NCI-H2227 (cell line): ENCODE data around the gene POLL.
"Not testable (repeated sequence)": the region's sequence is repeated elsewhere in the genome, so short reads cannot be mapped to it uniquely, and the experiment has no call there.

Source experiments
- DNase-seq: peaks from one replicate; lab custom pipeline; 2025; ENCODE audit not compliant: unreplicated experiment; lab: John Stamatoyannopoulos, UW

POLL gene

DNA sequence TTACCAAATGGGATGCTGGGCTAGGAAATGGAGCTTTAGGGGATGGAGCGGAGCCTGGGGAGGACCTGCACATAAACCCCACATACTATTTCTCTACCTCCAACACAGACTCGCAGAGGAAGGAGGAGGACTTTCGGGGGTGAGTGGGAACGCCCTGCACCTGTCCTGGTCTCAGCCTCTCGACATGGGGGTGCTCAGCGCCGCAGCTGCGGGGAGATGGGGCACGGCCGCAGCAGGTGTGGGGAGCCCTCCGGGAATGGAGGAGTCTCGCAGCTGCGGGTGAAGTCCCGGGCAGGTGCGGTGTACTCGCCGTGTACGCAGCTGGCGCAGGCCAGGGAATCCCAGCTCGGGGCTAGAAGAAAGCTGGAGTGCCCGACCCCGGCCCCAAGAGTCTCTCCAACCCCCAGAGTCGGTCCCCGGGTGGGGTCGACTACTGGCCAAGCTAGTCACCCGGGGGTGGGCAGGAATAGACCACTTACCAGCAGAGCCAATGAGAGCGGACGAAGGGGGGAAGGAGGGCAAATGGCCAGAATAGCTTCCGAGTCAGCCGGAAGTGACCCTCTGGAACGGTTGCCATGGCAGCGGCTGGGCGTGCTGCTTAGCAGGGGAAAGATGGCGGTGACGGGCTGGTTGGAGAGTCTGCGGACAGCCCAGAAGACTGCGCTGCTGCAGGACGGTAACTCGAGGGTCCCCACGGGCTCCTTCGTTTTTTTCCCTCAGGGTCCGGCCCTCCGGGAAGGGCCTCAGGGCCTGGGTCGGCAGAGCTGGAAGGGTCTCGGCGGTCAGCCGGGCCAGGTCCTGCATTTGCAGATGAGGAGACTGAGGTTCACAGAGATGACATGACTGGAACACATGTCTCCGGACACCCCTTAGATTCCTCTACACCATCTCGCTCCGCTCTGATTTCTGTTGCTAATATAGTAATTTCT is at the start of gene POLL, which contains the start of gene DPCD:
TSS of gene POLL (minus strand) at position 533 of the 929 bp plus-strand sequence. CDS start 897 bp downstream, outside the sequence.
TSS of gene DPCD (plus strand) at position 597 of the 929 bp plus-strand sequence. CDS start at position 613, 16 bp downstream.
- DNase-seq = peak; percentile 95

DNA sequence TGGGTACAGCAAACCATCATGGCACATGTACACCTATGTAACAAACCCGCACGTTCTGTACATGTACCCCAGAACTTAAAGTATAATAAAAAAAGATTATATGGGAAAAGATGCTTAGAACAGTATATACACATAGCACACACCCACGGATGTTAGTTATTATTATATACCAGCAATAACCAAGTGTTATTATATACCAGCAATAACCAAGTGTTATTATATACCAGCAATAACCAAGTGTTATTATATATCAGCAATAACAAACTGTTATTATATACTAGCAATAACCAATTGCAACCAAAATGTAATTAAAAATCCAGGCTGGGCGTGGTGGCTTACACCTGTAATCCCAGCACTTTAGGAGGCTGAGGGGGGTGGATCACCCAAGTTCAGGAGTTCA is 45.5 kb upstream of the POLL start:
- DNase-seq = not testable (repeated sequence)

DNA sequence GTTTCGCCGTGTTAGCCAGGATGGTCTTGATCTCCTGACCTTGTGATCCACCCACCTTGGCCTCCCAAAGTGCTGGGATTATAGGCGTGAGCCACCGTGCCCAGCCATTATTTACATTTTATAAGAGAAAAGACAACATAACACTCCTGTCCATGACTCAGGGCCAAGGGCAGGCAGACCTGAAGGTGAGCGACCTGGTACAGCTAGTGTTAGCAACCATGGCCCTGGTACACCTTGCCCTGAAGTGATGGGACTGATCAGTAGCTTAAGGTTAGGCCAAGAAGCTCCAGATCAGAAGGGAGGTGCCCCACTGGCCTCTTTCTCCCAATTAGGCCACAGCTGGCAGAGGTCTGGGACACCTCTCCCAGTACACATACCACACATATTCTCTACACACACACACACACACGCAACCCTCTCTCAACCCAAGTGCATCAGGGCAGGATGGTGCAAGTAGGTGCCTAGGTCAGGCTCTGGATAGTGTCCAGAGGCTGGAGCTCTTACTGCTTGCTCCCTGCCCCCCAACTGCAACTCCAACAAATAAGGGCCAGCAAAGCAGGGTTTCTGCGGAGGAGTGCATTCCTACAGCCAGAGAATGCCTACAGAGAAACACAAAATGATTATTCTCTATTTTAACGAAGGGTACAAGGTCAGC is 43.9 kb upstream of the POLL start:
- DNase-seq = no peak

DNA sequence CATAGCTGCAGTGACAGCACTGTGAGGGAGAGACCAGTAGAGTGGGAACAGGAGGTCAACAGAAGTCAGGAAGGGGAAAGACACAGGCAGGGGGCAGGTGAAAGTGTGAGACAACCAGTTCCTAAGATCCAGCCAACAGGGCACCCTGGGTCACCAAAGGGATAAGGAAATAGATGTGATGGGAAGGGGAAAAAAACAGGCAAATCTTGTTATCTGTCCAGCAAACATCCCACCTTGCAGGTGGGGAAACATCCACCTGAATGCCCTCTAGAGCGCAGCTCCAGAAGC is 42.5 kb upstream of the POLL start:
- no peak for DNase-seq

DNA sequence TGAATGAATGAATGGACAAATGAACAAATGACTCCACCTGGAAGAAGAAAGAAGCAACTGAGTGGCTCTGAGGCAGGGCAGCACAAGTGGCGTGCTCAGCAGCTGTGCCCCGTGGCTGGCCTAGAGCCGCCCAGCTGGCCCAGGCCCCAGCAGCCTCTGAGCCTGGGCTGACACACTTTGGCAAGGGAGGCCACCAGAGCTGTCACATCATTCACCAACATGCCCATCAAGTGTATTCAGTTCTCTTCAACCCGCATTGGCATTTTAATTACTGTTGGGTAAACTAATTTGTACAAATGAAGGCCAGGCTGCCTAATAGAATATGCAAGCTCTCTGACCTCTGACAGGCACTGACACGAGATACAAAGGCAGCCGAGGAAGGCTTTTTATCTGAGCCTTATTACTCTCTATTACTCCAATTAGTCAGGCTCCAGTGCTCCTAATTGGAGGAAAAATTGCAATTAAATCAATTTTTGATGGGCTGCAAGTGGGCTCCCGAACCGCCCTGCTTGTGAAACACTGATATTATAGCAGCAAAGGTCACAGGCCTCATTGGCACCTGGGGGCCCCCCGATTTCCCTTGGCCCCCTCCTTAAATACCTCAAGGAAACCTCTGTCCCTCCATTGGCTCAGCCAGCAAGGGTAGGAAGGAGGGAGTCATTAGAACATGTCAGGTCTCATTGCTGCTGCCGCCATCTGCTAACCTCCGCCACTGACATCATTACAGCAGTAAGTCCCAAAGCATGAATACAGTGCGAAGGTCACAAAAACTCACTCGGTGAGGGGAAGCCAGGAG is 42.0 kb upstream of the POLL start:
- no peak for DNase-seq

DNA sequence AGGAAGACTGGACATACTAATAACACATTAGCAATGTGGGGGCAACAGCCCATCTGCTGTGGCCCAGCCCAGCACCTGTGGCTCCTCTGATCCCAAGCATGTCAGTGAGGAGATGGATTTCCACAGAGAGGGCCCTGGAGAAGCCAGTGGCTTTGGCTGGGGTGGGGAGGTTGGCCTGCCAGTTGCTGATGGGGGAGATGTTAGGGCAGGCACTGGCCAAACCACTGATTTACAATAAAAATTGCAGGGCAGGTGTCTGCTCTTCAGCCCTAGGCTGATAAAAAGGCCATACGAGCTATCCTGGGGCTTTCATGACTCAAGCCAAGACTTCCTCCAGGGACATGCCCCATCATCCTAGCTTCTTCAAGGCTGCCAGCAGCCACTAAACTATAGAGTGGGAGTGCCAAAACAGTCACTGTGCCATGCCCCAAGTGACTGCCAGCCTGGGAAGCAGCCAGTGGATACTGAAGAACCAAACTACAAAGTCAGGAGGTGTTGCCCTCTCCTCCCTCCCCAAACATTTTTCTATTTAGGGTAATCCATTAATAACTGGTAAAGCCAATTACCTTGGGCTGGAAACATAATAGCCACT is 37.9 kb upstream of the POLL start:
- DNase-seq = no peak

DNA sequence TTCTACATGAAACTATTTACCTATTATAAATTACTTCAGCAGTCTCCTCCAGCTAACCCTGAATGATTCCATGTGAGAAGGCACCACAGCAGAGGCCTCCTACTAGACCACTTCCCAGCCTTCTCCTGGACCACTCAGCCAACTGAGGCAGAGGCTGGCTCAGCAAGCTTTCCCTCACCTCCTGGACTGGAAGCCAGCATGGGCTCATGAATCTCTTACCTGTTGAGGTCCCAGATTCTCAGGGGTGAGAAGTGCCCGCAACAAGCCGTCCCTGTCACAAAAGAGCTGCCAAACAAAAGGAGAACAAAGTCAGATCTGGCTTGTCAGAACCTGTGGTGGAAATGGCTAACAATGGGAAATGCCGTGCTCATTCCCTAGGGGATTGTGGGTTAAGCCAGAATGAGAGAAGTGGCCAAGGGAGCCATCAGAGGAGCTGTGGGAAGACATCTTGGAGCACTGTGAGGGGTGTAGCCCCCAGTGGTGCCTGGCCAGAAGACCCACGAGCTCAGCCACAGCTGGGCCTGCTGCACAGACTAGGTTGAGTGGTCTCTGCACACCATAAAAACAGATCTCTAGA is 36.6 kb upstream of the POLL start:
- DNase-seq = no peak

DNA sequence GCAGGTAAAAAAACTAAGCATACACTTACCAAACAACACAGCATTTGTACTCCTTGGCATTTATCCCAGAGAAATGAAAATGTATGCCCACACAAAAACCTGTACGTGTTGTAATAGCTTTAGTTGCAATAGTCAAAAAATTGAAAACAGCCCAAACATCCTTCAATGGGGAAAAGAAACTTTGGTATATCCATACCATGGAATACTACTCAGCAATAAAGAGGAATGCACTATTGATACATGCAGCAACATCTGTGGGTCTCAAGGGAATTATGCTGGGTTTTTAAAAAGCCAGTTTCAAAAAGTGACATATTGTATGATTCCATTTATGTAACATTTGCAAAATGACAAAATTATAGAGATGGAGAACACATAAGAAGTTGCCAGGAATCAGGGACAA is 35.5 kb upstream of the POLL start:
- DNase-seq = no peak

DNA sequence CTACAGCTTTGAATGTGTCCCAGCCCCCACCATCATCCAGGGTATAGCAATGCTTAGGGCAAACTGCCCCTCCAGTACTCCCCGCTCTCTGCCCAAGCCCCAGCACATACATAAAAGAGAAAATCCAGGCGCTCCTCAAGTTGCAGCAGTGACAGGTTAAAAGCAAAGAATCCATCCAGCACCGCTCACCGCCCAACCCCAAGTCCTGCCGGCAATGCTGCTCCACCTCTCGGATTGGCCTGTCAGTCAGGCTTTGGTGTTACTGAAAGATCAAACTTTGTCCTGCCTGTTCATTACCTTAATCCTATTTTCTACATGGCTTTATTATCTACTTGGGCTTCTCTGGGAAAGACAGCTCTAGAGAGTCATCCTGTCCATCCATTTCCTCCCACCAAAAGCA is 31.9 kb upstream of the POLL start:
- no peak for DNase-seq

DNA sequence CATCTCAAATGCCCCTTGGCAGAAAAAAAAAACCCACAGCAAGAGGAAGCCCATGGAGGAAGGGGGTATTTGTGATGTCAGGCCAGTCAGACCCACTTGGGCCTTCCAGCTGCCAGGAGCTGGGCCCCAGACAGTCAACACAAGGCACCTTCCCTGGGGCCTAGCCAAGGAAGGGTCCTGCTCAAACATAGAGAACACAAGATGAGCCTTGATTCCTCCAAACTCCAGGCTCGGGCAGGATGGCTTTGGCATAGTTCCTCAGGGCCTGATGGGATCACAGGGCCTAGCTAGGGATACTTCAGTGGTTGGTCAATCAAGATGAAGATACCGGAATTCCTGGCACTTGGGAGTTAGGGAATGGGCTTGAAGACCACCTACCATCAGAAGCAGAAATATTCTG is 30.8 kb upstream of the POLL start:
- DNase-seq = no peak

DNA sequence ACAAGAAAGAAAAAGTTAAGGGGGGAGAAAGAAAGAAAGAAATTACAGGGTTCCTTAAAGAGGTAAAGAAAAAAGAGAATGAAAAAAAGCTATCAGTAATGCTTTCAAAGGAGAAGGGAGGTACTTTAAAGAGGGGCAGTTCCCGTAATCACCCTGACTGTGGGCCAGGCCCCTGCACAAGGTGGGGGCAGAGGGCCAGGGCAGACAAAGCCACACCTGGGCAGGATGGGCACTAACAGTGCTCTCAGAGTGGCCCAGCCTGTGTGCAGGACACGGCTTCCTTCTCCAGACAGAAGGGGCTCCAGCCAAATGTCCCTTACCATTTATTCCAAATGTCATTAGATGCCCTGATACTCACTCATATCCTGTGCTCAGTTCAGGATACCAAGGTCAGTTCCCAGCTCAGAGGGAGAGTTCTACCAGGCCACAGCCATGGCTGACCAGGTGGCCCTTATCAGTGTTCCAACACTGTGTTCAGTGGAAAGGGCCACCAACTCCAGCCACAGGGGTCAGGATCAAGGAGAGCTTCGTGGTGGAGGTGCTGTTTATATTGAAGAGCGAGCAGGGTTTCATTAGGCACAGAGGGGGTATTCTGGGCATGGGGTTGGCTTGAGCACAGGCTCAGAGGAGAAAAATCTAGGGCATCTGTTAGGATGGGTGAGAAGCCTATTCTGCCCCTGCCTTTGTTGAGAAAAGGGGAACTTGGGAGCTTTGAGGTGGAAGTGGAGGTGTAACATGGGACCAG is 29.9 kb upstream of the POLL start:
- no peak for DNase-seq

DNA sequence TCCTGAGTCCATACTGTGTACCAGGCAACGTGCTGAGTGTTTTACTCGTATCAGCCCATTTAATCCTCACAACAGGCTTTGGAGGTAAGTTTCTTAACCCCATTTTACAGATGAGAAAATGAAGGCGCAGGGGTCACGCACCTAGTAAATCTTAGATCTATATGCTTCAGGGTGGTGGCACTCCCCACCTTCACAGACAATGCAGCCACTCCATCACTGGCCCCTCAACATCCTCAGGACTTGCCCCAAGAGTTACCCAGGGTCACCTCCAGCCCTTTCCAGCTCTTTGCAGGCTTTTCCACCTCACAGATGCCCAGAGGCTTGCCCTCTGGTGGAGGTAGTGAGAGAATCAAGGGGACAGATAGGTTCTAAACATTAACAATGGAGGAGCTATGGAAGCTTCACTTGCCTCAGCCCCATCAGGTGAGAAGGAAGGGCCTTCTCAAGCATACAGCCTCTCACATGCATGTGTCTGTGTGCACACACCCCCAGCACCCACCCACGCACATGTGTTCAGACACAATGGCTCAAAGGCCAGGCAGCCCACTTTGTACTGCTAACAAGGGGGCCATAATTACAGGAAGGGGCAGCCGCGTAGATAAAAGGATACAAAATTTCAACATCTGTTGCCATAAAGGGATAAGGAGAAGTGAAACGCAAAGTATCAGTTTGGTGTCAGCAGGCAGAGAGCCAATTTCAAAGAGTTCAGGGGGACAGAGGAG is 29.2 kb upstream of the POLL start:
- peak; percentile 54 for DNase-seq

DNA sequence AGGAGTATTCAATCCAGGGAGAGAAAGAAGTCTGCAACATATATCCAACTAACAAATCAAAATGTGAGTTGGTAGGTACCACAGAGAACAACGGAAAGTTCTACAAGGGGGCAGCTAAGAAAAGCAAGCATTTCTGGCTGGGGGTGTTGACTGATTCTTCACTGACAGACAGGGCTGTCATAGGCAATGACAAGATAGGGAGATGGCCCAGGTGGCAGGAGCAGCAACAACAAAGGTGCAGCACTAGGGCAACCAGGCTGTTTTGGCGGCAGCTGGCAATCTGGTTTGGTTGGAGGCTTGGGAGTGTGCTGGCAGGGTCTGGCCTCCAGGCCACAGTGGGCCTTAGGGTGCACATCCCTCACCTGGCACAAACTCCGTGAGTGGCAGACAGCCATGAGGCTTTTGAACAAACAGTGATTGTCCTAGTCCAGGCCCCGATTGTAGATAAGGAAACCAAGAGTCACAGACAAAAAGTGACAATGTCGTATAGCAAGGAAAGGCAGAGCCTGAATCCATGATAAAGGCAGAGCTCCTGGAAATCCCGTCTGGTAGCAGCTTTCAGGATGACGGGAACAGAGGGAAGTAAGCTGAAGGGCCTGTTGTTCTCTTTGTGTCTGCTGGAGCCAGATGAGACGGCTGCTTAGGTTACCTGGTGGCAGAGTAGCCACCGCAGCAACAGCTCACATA is 28.5 kb upstream of the POLL start:
- DNase-seq = no peak

DNA sequence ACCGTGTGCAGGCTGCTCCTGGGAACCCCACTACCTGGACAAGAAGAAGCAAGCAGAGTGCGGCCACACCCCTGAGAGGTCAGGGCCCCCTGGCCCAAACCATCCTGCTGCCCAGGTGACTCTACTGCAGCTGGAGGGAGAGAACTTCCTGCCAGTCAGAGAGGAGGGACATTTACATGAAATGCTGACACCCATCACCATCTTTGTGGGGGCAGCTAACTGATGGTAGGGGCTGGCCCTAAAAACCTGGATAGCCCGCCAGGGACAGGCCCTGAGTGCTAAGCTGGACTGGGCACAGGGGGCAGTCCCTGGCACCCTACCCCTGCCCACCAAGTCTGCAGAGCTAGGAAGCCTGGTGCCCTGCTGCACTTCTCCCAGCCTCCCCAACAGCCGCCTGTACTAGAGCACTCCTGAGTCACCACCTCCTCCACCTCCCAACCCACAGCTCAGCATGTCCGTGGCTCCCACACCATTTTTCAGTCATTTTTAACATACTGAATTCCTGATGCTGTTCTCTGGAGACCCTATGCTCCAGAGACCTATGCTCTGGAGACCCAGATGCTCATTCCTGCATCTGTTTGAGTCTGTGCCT is 27.6 kb upstream of the POLL start:
- DNase-seq = no peak

DNA sequence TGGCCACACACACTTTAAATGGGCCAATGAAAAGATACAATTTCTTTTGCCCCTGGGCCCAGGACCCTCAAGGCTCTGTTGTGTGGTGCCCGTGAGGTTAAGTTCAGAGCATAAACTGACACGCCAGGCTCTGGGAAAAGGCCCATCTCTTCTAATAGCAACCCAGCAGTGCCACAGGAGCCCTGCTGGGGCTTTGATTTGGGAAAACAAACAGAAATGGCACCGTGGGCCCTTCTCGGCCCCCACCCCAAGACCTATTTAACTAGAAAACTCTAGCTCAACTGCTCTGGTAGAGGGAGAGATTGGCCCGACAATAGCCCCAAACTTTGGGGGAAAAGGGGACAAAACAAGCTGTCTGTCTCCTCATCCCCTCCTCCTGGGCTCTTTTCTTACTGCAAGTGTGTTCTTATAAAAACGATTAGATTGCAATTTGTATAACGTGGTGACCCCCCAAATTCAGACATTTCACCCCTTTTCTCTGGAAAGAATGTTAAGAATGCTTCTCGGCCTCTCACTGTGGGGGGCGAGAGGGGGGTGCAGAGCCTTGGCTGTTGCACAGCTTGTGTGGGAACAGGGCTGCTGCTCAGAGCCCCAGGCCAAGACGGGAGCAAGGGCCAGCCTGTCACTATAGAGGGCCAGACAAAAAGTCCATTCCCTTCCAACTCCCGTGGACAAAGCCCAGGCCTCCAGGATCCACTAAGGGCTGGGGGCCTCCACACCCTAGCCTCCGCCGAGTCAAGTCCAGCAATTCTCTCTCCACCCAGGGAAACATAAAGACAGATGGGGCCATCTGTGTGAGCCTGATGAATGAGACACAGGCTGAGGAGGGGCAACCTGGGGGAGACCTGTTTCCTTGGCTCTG is 26.8 kb upstream of the POLL start:
- DNase-seq = no peak

DNA sequence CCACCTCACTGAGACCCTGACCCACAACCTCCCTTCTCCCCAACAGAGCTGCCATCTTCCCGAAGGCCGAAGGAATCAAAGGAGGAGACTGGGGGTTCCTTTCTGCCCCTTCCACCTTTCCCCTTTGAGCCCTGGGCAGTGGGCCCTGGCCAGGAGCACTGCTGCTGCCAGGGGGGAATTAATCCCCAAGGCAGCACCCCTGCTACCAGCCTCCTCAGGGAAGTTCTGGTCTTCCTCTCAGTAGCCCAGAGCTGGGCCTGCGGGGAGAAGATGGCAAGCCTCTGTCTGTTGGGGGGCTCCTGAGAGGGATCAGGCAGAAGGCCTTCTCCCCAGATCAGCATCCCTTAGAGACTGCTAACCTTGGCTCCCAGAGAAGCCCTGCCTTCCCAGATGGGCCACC is 25.6 kb upstream of the POLL start:
- DNase-seq = no peak

DNA sequence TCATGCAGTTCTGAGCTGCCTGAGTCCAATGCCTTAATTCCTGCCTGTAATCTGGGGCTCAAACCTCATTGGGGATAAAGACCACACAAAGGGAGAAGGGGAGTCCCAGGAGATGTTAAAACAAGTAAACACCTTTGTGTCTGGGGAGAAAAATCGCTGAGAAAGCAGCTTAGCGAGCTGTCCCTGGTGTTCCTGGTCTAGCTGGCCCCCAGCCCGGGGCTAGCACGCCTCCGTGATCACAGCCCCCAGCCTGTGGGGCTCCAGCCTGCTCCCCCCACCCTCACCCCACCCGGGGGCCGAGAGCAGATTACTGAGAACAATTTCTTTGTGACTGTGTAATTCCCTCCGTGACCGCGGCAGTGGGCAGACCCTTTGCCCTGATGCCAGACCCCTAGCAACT is 24.8 kb upstream of the POLL start:
- no peak for DNase-seq

DNA sequence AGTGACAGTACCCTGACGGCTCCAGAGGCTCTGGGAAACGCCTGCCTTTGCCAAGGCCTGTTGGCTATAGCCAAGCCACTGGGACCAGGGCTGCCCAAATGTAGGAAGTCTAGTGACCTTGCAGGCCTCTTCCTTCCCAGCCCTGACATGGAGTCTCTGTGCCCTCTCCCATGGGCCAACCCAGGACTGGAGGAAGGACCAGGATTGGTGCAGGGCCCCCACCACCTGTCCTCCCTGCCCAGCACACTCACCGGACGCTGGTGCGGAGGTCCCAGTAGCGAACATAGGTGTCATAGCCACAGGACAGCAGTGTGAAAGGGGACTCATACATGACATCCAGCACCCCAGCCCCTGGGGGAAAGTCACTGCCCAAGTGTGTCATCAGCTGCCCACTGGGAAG is 24.0 kb upstream of the POLL start:
- no peak for DNase-seq
